Ecto neural progenitor cell (in vitro differentiated cells): ENCODE measurements around the gene KRTAP4-2.
"Not testable (repeated sequence)": the region's sequence is repeated elsewhere in the genome, so short reads cannot be mapped to it uniquely, and the experiment has no call there.

Experiments
- DNase-seq: peaks from one replicate; pipeline ENCODE4 v3.0.0-alpha.2; 2018; ENCODE audit warnings: low spot score

The KRTAP4-2 gene

GRCh38 chr17:41160648-41161047 is 17.4 kb downstream of the KRTAP4-2 start, which contains the start of gene KRTAP4-4:
Gene KRTAP4-4, minus strand, starts transcription at chr17:41160748. Its CDS starts 57 bp downstream, at chr17:41160691.
- DNase-seq, result no peak

- not testable (repeated sequence) for DNase-seq
These were observed 17.8 kb downstream of the KRTAP4-2 start for GRCh38 chr17:41160190-41160589.

- no peak for DNase-seq
These were observed 24.2 kb downstream of the KRTAP4-2 start for GRCh38 chr17:41153856-41154255.

- DNase-seq, result no peak
These were observed 26.5 kb downstream of the KRTAP4-2 start for GRCh38 chr17:41151525-41151924.

GRCh38 chr17:41150026-41150425 is 28.0 kb downstream of the KRTAP4-2 start:
- no peak for DNase-seq

- DNase-seq, result no peak
These were observed 28.4 kb downstream of the KRTAP4-2 start, which contains the start of gene KRTAP4-5 for GRCh38 chr17:41149652-41149985. Gene KRTAP4-5, minus strand, starts transcription at chr17:41149825. Its CDS starts 58 bp downstream, at chr17:41149767.

- DNase-seq, result not testable (repeated sequence)
These were observed 28.9 kb downstream of the KRTAP4-2 start for GRCh38 chr17:41148971-41149651.

GRCh38 chr17:41147531-41148204 is 30.4 kb downstream of the KRTAP4-2 start:
- no peak for DNase-seq

GRCh38 chr17:41145261-41145660 is 32.8 kb downstream of the KRTAP4-2 start:
- DNase-seq, result no peak

- DNase-seq, result no peak
These were observed 33.2 kb downstream of the KRTAP4-2 start for GRCh38 chr17:41144846-41145245.

- DNase-seq, result no peak
These were observed 36.7 kb downstream of the KRTAP4-2 start for GRCh38 chr17:41141361-41141760.

- DNase-seq, result no peak
These were observed 37.5 kb downstream of the KRTAP4-2 start, which contains the start of gene KRTAP4-6 for GRCh38 chr17:41140360-41141131. Gene KRTAP4-6, minus strand, starts transcription at chr17:41140544. Its CDS starts 57 bp downstream, at chr17:41140487.

GRCh38 chr17:41139865-41140264 is 38.2 kb downstream of the KRTAP4-2 start:
- DNase-seq, result not testable (repeated sequence)

GRCh38 chr17:41133880-41134735 is 43.9 kb downstream of the KRTAP4-2 start:
- no peak for DNase-seq

- DNase-seq, result no peak
These were observed 46.0 kb downstream of the KRTAP4-2 start for GRCh38 chr17:41131979-41132378.
